Activated T-helper 1 cell treated with anti-CD3 and anti-CD28 coated beads, Interleukin-12 subunit alpha, Interleukin-12 subunit beta, Interleukin-2, Interleukin-4 antibody, amounts not matched to agents 30 ng/mL and 10 ng/mL and 1 ng/mL, durations not matched to agents 14 hours and 24 hours and 36 hours (primary cell): ENCODE data around the gene UQCRHL. TPM values are rescaled to one million over a fixed set of nuclear protein-coding genes. Genes with fewer than 3 reads are reported as not detected.

ENCODE experiments used
- DNase-seq: peaks from one replicate; pipeline ENCODE4 v3.0.0; 2021; ENCODE audit warnings: low spot score
- H3K27ac Mint-ChIP-seq: one replicate; pipeline ENCODE4 v1.8.0; 2021; ENCODE audit warnings: mild to moderate bottlenecking, mixed read lengths
- H3K27me3 Mint-ChIP-seq: one replicate; pipeline ENCODE4 v1.8.0; 2022; ENCODE audit warnings: mild to moderate bottlenecking, moderate library complexity, mixed read lengths; ENCODE audit not compliant: insufficient read depth
- H3K36me3 Mint-ChIP-seq: one replicate; pipeline ENCODE4 v1.8.0; 2021; ENCODE audit warnings: low read depth, mixed read lengths
- H3K4me1 Mint-ChIP-seq: one replicate; pipeline ENCODE4 v1.8.0; 2021; ENCODE audit warnings: low read depth, mixed read lengths
- H3K4me3 Mint-ChIP-seq: one replicate; pipeline ENCODE4 v1.8.0; 2021; ENCODE audit warnings: mild to moderate bottlenecking, moderate library complexity, mixed read lengths
- H3K9me3 Mint-ChIP-seq: one replicate; pipeline ENCODE4 v1.8.0; 2021; ENCODE audit warnings: mixed read lengths
- intact Hi-C: fragments of 100-400 bp; cut with micrococcal nuclease; formaldehyde crosslinking; loops from one replicate; pipeline ENCODE4 v1.15.1; 2024
- total RNA-seq: library from RNA; stranded (reverse); gene quantifications from 2 replicates; pipeline ENCODE4 v1.2.3, GENCODE V29; 2022

UQCRHL gene
- total RNA-seq, 1 donor from 2014 or later: 1.5 TPM

DNA sequence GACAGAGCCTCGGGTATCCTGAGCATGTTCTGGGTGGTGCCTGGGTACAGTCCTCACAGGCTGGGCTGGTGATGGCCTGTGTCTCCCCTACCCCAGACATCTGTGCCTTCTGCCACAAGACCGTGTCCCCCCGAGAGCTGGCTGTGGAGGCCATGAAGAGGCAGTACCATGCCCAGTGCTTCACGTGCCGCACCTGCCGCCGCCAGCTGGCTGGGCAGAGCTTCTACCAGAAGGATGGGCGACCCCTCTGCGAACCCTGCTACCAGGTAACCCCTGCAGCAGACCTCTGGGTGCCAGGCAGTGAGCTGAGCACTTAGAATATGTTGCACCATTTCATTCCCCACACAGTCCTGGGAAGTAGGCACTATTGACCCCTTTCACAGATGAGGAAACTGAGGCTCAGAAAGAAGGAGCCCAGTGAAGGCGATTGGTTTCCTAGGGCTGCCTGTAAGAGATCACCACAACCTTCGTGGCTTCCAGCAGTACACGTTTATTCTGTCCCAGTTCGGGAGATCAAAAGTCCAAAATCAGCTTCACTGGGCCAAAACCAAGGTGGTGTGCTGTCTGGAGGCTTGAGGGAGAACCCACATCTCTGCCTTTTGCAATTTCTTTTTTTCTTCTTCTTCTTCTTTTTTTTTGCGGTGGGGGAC, 37.0 kb downstream of the UQCRHL start:
- Mint-ChIP-seq H3K4me1 (no peaks in the 10 kb centered on the region), H3K27ac (no peak overlapping the region), H3K4me3 (no peak overlapping the region), H3K9me3 (no peaks in the 10 kb centered on the region), H3K36me3 (no peaks in the 10 kb centered on the region), H3K27me3 (peaks cover under 1% of the 10 kb centered on the region)
- DNase-seq: no peak
- intact Hi-C loops: no loop called here

DNA sequence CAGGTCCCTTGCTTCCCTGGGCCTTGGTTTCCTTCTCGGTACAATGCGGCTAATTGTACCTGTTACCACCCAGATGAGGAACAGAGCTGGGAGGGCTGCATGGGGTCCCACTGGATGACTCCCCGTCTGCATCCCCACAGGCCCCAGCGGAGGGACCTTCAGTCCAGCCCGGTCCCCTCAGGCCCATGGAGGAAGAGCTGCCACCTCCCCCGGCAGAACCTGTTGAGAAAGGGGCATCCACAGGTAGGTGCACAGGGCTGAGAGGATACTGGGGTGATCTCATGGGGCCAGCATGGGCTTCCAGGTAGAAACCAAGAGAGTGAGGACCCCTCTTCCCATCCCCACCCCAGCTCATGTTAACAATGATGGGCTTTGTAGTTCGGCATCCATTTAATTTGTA, 39.1 kb downstream of the UQCRHL start:
- no peak for DNase-seq
- no peaks in the 10 kb centered on the region for H3K4me1 Mint-ChIP-seq
- no peaks in the 10 kb centered on the region for H3K9me3 Mint-ChIP-seq
- H3K4me3 Mint-ChIP-seq: no peak overlapping the region
- H3K27me3 Mint-ChIP-seq: peaks cover 5% of the 10 kb centered on the region
- H3K27ac Mint-ChIP-seq: no peak overlapping the region
- intact Hi-C loops: no loop called here
- no peaks in the 10 kb centered on the region for H3K36me3 Mint-ChIP-seq

DNA sequence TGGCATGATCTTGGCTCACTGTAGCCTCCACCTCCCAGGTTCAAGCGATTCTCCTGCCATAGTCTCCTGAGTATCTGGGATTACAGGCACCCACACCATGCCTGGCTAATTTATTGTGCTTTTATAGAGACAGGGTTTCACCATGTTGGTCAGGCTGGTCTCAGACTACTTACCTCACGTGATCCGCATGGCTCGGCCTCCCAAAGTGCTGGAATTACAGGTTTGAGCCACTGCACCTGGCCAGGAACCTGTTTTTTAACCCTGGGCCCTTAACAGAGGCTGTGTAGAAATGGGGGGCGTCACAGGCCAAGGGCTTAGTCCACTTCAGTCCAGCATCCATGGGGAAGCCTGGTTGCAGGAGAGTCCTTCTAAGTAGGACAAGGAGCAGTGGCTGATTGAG, 39.5 kb downstream of the UQCRHL start:
- H3K36me3 Mint-ChIP-seq: no peaks in the 10 kb centered on the region
- H3K4me1 Mint-ChIP-seq: no peaks in the 10 kb centered on the region
- H3K27ac Mint-ChIP-seq: no peak overlapping the region
- no peak overlapping the region for H3K4me3 Mint-ChIP-seq
- H3K9me3 Mint-ChIP-seq: no peaks in the 10 kb centered on the region
- intact Hi-C loops: no loop called here
- no peak for DNase-seq
- H3K27me3 Mint-ChIP-seq: peaks cover 5% of the 10 kb centered on the region

DNA sequence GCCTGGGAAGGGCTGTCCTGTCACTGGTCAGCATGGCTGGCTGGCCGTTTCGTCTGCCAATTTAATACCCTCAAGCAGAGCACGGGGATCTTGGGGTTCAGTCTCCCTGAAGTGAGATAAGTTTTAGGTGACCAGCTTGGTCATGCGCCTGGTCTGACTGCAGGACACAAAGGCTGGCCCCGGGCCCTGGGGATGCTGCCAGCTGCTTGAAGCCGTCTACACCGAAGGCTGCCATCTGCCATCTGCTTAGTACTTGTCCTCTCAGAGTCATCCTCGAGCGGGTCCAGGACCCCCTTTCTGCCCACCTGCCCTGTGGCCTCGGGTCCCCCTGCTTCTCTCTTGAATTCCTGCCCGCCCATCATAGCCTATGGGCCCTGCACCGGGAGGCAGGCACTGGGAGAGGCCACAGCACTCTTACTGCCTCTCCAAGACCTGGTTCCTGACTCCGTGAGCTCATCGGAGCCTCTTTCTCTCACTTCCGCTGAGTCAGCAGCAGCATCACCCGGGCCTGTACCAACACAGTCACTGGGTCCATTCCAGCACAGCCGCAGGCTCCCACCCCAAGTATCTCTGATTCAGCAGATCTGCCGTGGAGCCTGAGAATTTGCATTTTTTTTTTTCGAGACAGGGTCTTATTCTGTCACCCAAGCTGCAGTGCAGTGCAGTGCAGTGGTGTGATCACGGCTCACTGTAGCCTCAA, 41.8 kb downstream of the UQCRHL start:
- H3K4me3 Mint-ChIP-seq: no peak overlapping the region
- H3K27ac Mint-ChIP-seq: no peak overlapping the region
- peaks cover 15% of the 10 kb centered on the region for H3K27me3 Mint-ChIP-seq
- H3K36me3 Mint-ChIP-seq: no peaks in the 10 kb centered on the region
- intact Hi-C loops: no loop called here
- no peak for DNase-seq
- no peaks in the 10 kb centered on the region for H3K9me3 Mint-ChIP-seq
- H3K4me1 Mint-ChIP-seq: no peaks in the 10 kb centered on the region

DNA sequence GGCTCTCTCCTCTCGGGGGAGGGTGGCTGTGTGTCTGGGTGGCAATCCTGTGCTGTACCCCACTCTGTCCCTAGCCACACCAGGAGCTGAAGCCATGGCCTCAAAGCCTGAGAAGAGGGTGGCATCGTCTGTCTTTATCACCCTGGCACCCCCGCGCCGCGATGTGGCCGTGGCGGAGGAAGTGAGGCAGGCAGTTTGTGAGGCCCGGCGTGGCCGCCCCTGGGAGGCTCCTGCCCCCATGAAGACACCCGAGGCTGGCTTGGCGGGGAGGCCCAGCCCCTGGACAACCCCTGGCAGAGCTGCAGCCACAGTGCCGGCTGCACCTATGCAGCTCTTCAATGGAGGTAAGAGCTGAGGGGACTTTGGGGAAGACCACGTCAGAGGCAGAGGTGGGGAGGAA, 42.6 kb downstream of the UQCRHL start:
- intact Hi-C loops: no loop called here
- Mint-ChIP-seq H3K27me3 (peaks cover 22% of the 10 kb centered on the region), H3K36me3 (no peaks in the 10 kb centered on the region), H3K4me1 (no peaks in the 10 kb centered on the region), H3K27ac (no peak overlapping the region), H3K9me3 (no peaks in the 10 kb centered on the region), H3K4me3 (no peak overlapping the region)
- no peak for DNase-seq

DNA sequence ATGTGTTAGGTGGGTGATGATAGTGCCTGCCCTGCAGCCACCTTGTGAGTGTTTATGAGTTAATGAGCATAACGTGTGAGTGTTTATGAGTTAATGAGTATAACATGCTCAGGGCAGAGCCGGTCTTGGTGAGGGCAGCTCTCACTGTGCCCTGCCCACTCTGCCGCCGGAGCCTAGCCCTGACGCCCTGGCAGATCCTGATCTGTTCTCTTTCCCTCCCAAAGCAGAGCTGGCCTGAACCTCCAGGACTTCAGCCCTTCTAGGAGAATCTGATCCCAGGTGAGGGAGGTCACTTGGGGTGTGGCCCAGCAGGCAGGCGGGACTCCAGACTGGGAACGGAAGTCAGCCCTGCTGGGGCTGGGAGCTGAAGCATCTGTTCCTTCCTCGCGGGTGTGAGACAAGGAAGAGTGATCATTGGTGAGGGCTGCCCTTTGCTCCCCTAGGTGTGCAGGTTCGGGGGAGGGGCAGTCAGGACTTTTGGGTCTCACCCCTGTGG, 43.1 kb downstream of the UQCRHL start:
- Mint-ChIP-seq H3K4me1 (no peaks in the 10 kb centered on the region), H3K36me3 (no peaks in the 10 kb centered on the region), H3K9me3 (no peaks in the 10 kb centered on the region), H3K27ac (no peak overlapping the region), H3K4me3 (no peak overlapping the region), H3K27me3 (peaks cover 27% of the 10 kb centered on the region)
- no peak for DNase-seq
- intact Hi-C loops: no loop called here

DNA sequence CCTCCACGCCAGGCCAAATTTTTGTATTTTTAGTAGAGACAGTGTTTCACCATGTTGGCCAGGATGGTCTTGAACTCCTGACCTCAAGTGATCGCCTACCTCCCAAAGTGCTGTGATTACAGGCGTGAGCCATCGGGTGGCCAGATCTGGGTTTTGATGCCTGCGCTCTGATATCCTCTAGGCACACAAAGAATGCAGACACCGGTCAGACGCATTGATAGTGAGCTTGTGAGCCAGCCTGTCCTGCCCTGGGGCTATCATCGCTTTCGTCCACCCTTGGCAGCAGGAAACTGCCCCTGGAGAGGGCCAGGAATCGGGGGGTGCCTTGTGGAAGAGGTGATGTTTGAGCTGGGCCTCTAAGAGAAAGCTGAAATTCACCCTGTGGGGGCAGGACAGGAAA, 44.9 kb downstream of the UQCRHL start:
- intact Hi-C loops: no loop called here
- no peak for DNase-seq
- Mint-ChIP-seq H3K4me3 (no peak overlapping the region), H3K27ac (no peak overlapping the region), H3K9me3 (no peaks in the 10 kb centered on the region), H3K27me3 (peaks cover 32% of the 10 kb centered on the region), H3K4me1 (no peaks in the 10 kb centered on the region), H3K36me3 (no peaks in the 10 kb centered on the region)

DNA sequence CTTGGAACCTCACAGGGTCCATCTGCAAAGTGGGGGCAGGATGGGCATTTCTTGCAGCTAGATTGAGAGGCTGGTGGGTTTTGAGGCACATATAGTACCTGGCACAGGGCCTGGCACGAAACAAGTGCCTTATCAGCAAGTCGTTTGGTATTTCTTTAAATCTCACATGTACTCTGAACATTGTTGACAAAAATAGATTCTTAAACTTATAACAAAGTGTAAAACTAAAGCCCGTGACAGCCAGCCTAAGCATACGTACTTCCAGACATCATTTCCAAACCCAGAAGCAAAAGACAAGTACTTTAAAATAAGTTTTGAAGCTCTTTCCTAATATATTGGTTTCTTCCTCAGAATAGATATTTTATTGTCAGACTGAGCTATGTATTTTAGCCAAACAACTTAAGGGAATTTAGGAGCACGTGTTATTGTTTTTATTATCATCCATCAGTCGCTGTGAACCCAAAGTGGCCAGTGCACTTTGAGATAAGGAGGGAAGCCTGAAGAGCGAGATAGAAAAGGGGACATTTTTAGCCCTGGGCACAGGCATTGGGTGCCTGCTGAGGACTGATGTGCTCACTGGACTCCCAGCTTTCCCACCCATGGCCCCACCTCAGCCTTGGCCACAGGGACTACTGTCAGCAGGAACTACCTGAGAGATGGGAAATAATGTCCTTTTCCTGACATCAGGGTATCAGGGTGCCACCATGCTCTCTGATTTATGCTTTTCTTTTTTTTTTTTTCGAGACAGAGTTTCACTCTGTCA, 45.9 kb downstream of the UQCRHL start:
- no peak for DNase-seq
- Mint-ChIP-seq H3K4me1 (no peaks in the 10 kb centered on the region), H3K4me3 (no peak overlapping the region), H3K27ac (no peak overlapping the region), H3K36me3 (no peaks in the 10 kb centered on the region), H3K27me3 (peaks cover 40% of the 10 kb centered on the region), H3K9me3 (no peaks in the 10 kb centered on the region)
- intact Hi-C loops: no loop called here

DNA sequence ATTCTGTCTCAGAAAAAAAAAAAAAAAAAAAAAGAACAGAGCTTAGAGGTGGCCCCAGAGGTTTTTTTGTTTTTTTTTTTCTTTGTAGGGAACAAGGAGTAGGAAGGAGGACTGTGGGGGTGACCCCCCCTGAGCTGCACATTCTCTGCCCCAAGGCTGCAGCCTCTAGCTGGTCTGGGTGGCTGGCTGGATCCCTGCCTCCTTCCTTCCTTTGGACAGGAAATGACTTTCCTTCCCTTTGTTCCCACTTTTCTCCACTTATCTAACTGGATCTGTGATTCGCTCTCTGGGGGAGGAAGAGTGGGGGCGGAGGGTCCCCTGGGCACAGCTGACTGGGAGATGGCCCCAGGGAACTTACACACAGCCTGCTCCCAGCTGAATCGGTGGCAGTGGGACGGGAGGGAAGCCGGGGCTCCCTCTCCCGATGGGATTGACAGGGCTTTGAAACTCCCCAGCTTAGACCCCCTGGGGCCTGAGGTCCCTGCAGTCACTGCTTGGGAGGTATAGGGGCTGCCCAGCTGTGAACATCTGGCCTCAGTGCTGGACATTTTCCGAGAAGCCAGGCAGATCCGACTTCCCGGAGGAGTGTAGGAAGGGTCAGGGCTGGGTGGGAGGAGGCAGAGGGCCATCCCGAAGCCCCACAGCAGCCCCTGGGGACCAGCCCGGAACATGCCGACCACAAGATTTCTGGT, 46.8 kb downstream of the UQCRHL start:
- Mint-ChIP-seq H3K9me3 (no peaks in the 10 kb centered on the region), H3K27me3 (peaks cover 46% of the 10 kb centered on the region), H3K27ac (no peak overlapping the region), H3K4me1 (peaks cover 5% of the 10 kb centered on the region), H3K36me3 (no peaks in the 10 kb centered on the region), H3K4me3 (no peak overlapping the region)
- intact Hi-C loops: no loop called here
- DNase-seq: no peak

DNA sequence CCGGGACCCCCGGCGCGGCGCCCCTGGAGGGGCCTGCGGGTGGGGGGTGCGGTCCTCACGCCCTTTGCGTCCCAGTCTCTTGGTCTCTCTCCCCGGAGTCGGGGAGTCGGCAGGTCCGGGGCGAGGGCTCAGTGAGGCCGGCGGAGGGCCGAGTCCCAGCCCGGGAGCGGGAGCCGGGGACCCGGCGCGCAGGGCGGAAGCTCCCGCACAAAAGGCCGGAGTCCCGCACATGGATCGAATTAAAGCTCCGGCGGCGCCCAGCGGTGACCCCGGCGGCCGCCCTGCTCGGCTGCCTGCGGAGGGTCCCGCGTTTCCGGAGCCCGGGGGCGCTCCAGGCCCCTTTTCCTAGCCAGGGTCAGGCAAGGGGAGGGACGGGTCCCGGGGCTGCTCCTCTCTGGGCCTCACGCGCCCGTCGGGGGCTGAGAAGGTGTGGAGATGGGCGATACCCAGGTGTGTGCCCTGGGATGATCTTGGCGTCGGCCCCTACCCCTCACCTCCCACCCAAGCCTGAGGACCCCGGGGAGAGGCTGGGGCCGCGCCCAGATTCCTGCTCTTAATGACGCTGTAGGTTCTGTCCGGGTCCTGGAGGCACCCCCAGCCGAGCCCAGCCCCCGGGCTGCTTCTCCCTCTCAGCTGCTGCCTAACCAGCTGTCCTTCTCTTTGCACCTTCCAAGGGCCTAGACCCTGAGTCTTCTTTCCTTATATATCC, 48.3 kb downstream of the UQCRHL start:
- Mint-ChIP-seq H3K27me3 (peaks cover 49% of the 10 kb centered on the region), H3K9me3 (no peaks in the 10 kb centered on the region), H3K4me1 (peaks cover 5% of the 10 kb centered on the region), H3K36me3 (no peaks in the 10 kb centered on the region), H3K4me3 (no peak overlapping the region), H3K27ac (no peak overlapping the region)
- intact Hi-C loops: no loop called here
- no peak for DNase-seq

DNA sequence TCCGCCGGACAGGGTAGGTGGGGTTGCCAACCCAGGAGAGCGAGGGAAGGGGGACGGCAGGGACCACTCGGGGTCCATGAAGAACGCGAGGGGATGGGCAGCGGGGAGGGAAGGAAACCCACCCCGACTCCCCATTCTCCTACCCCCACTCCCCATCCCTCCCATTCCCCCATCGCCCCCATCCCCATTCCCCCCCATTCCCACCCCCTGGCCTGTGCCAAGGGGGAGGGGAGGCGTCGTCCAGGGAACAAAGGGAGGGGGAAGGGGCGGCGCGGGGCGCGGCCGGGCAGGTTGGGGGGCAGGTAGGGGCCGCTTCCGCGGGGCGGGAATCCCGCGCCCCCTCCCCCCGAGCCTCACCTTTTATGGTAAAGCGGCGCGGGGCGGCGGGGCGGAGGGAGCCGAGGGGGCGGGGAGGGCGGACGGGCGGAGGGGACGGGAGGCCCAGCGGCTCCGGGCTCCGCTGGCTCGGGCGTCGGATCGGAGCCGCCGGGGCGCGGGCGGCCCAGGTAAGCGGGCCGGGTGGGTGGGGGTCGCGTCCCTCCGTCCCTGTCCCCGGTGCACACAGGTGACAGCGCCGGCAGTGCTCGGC, 49.0 kb downstream of the UQCRHL start, which contains the start of gene FBLIM1:
FBLIM1 (plus strand) TSS at position 453 of the 589 bp plus-strand sequence. CDS start 6,189 bp downstream, outside the sequence.
- DNase-seq: no peak
- Mint-ChIP-seq H3K4me1 (peaks cover 5% of the 10 kb centered on the region), H3K9me3 (no peaks in the 10 kb centered on the region), H3K27me3 (peaks cover 47% of the 10 kb centered on the region), H3K36me3 (no peaks in the 10 kb centered on the region), H3K27ac (no peak within 1 kb of the TSS), H3K4me3 (peak within 1 kb of the TSS; percentile 40)
- intact Hi-C loops: no loop called here
